ENCODE measurements around the gene TBC1D22A. TPM values are rescaled to one million over a fixed set of nuclear protein-coding genes. Genes with fewer than 3 reads are reported as not detected.

TBC1D22A gene
- total and polyA plus RNA-seq, 7 experiments from 2014 or later: 18.6 to 50.1 (median 39.3) TPM

- Histone ChIP-seq H3K27ac (ENCODE audit: low read depth, low read length) (no peak overlapping the region), H3K36me3 (ENCODE audit: control insufficient read depth in 2 of 3, insufficient read depth in 3 of 3, low read length in 3 of 3) (peaks cover 0 to 42% (median 4%) of the 10 kb centered on the region in 3 experiments), H3K4me3 (ENCODE audit: low read length) (no peak overlapping the region), H3K9me3 (ENCODE audit: control insufficient read depth in 2 of 3, low read length in 3 of 3) (no peaks in the 10 kb centered on the region), H3K4me1 (ENCODE audit: control insufficient read depth in 2 of 2, insufficient read depth in 2 of 2, low read length in 2 of 2) (no peaks in the 10 kb centered on the region), H3K27me3 (ENCODE audit: control insufficient read depth in 2 of 2, insufficient read depth in 2 of 2, low read length in 2 of 2) (no peaks in the 10 kb centered on the region)
- Mint-ChIP-seq H3K27me3 (no peaks in the 10 kb centered on the region), H3K36me3 (peaks cover 0 to 23% (median 7%) of the 10 kb centered on the region in 5 donors), H3K27ac (peak overlapping the region in 1 of 9 donors; percentile 11), H3K9me3 (no peaks in the 10 kb centered on the region), H3K4me3 (no peak overlapping the region), H3K4me1 (peaks cover 4 to 14% (median 9%) of the 10 kb centered on the region in 7 donors)
- POLR2A ChIA-PET: no interaction called here
- ATAC-seq: no peak
- CTCF ChIA-PET: no interaction called here
- intact Hi-C loops (cut with micrococcal nuclease): no loop called here
- DNase-seq: no peak
Observed at GRCh38 chr22:47010211-47010610, 247.8 kb downstream of the TBC1D22A start.

GRCh38 chr22:47011131-47011858, 248.8 kb downstream of the TBC1D22A start:
- peaks cover 4 to 14% (median 9%) of the 10 kb centered on the region in 7 donors for H3K4me1 Mint-ChIP-seq
- H3K9me3 Mint-ChIP-seq: no peaks in the 10 kb centered on the region
- peaks cover 0 to 33% (median 7%) of the 10 kb centered on the region in 5 donors for H3K36me3 Mint-ChIP-seq
- Histone ChIP-seq H3K4me3 (ENCODE audit: low read length) (no peak overlapping the region), H3K36me3 (ENCODE audit: control insufficient read depth in 2 of 3, insufficient read depth in 3 of 3, low read length in 3 of 3) (peaks cover 0 to 47% (median 4%) of the 10 kb centered on the region in 3 experiments), H3K9me3 (ENCODE audit: control insufficient read depth in 2 of 3, low read length in 3 of 3) (no peaks in the 10 kb centered on the region), H3K4me1 (ENCODE audit: control insufficient read depth in 2 of 2, insufficient read depth in 2 of 2, low read length in 2 of 2) (no peaks in the 10 kb centered on the region), H3K27me3 (ENCODE audit: control insufficient read depth in 2 of 2, insufficient read depth in 2 of 2, low read length in 2 of 2) (no peaks in the 10 kb centered on the region), H3K27ac (ENCODE audit: low read depth, low read length) (no peak overlapping the region)
- H3K27ac Mint-ChIP-seq: peak overlapping the region in 2 of 9 donors; percentile 25 to 41
- H3K4me3 Mint-ChIP-seq: no peak overlapping the region
- ChIA-PET CTCF (no interaction called here), POLR2A (no interaction called here)
- DNase-seq: no peak
- ATAC-seq: no peak
- no peaks in the 10 kb centered on the region for H3K27me3 Mint-ChIP-seq
- intact Hi-C loops (cut with micrococcal nuclease): no loop called here

- Histone ChIP-seq H3K4me3 (ENCODE audit: low read length) (no peak overlapping the region), H3K36me3 (ENCODE audit: control insufficient read depth in 2 of 3, insufficient read depth in 3 of 3, low read length in 3 of 3) (peaks cover 0 to 42% (median 4%) of the 10 kb centered on the region in 3 experiments), H3K9me3 (ENCODE audit: control insufficient read depth in 2 of 3, low read length in 3 of 3) (no peaks in the 10 kb centered on the region), H3K27ac (ENCODE audit: low read depth, low read length) (no peak overlapping the region), H3K4me1 (ENCODE audit: control insufficient read depth in 2 of 2, insufficient read depth in 2 of 2, low read length in 2 of 2) (no peaks in the 10 kb centered on the region), H3K27me3 (ENCODE audit: control insufficient read depth in 2 of 2, insufficient read depth in 2 of 2, low read length in 2 of 2) (no peaks in the 10 kb centered on the region)
- ChIA-PET CTCF (no interaction called here), POLR2A (no interaction called here)
- Mint-ChIP-seq H3K4me1 (peaks cover 4 to 14% (median 10%) of the 10 kb centered on the region in 7 donors), H3K27me3 (no peaks in the 10 kb centered on the region), H3K9me3 (no peaks in the 10 kb centered on the region), H3K36me3 (peaks cover 0 to 35% (median 8%) of the 10 kb centered on the region in 5 donors), H3K4me3 (no peak overlapping the region), H3K27ac (no peak overlapping the region)
- no peak for ATAC-seq
- intact Hi-C loops (cut with micrococcal nuclease): no loop called here
- DNase-seq: no peak
Observed at GRCh38 chr22:47011859-47012258, 249.4 kb downstream of the TBC1D22A start.

GRCh38 chr22:47012589-47013370, 250.3 kb downstream of the TBC1D22A start:
- ChIA-PET POLR2A (no interaction called here), CTCF (no interaction called here)
- H3K4me3 Mint-ChIP-seq: no peak overlapping the region

GRCh38 chr22:47013861-47014635, 251.6 kb downstream of the TBC1D22A start:
- Mint-ChIP-seq H3K27ac (no peak overlapping the region), H3K36me3 (peaks cover 0 to 39% (median 14%) of the 10 kb centered on the region in 5 donors), H3K4me1 (peaks cover 4 to 18% (median 14%) of the 10 kb centered on the region in 7 donors), H3K27me3 (no peaks in the 10 kb centered on the region), H3K4me3 (no peak overlapping the region), H3K9me3 (peaks cover 0 to 5% (median 0%) of the 10 kb centered on the region in 11 donors)
- Histone ChIP-seq H3K4me3 (ENCODE audit: low read length) (no peak overlapping the region), H3K4me1 (ENCODE audit: control insufficient read depth in 2 of 2, insufficient read depth in 2 of 2, low read length in 2 of 2) (no peaks in the 10 kb centered on the region), H3K27ac (ENCODE audit: low read depth, low read length) (no peak overlapping the region), H3K27me3 (ENCODE audit: control insufficient read depth in 2 of 2, insufficient read depth in 2 of 2, low read length in 2 of 2) (no peaks in the 10 kb centered on the region), H3K36me3 (ENCODE audit: control insufficient read depth in 2 of 3, insufficient read depth in 3 of 3, low read length in 3 of 3) (peaks cover 0 to 33% (median 3%) of the 10 kb centered on the region in 3 experiments), H3K9me3 (ENCODE audit: control insufficient read depth in 2 of 3, low read length in 3 of 3) (no peaks in the 10 kb centered on the region)
- no peak for ATAC-seq
- intact Hi-C loops (cut with micrococcal nuclease): no loop called here
- ChIA-PET POLR2A (no interaction called here), CTCF (no interaction called here)
- no peak for DNase-seq

More at GRCh38 chr22:47012589-47013370, 250.3 kb downstream of the TBC1D22A start:
- intact Hi-C loops (cut with micrococcal nuclease): no loop called here
- DNase-seq: no peak
- Mint-ChIP-seq H3K27me3 (no peaks in the 10 kb centered on the region), H3K36me3 (peaks cover 0 to 37% (median 9%) of the 10 kb centered on the region in 5 donors), H3K9me3 (peaks cover 0 to 3% (median 0%) of the 10 kb centered on the region in 11 donors), H3K27ac (no peak overlapping the region), H3K4me1 (peaks cover 4 to 15% (median 13%) of the 10 kb centered on the region in 7 donors)
- Histone ChIP-seq H3K27ac (ENCODE audit: low read depth, low read length) (no peak overlapping the region), H3K27me3 (ENCODE audit: control insufficient read depth in 2 of 2, insufficient read depth in 2 of 2, low read length in 2 of 2) (no peaks in the 10 kb centered on the region), H3K4me3 (ENCODE audit: low read length) (no peak overlapping the region), H3K4me1 (ENCODE audit: control insufficient read depth in 2 of 2, insufficient read depth in 2 of 2, low read length in 2 of 2) (no peaks in the 10 kb centered on the region), H3K9me3 (ENCODE audit: control insufficient read depth in 2 of 3, low read length in 3 of 3) (no peaks in the 10 kb centered on the region), H3K36me3 (ENCODE audit: control insufficient read depth in 2 of 3, insufficient read depth in 3 of 3, low read length in 3 of 3) (peaks cover 0 to 39% (median 4%) of the 10 kb centered on the region in 3 experiments)
- no peak for ATAC-seq

- Mint-ChIP-seq H3K27ac (no peak overlapping the region), H3K36me3 (peaks cover 0 to 45% (median 18%) of the 10 kb centered on the region in 5 donors), H3K27me3 (no peaks in the 10 kb centered on the region), H3K4me1 (peaks cover 4 to 20% (median 14%) of the 10 kb centered on the region in 7 donors), H3K9me3 (peaks cover 0 to 13% (median 0%) of the 10 kb centered on the region in 11 donors), H3K4me3 (no peak overlapping the region)
- no peak overlapping the region for H3K27ac ChIP-seq (ENCODE audit: low read depth, low read length)
- intact Hi-C loops (cut with micrococcal nuclease): no loop called here
- no peak for ATAC-seq
- no peak for DNase-seq
- peaks cover 0 to 26% (median 0%) of the 10 kb centered on the region in 3 experiments for H3K36me3 ChIP-seq (ENCODE audit: control insufficient read depth in 2 of 3, insufficient read depth in 3 of 3, low read length in 3 of 3)
- ChIA-PET CTCF (no interaction called here), POLR2A (no interaction called here)
- H3K4me1 ChIP-seq (ENCODE audit: control insufficient read depth in 2 of 2, insufficient read depth in 2 of 2, low read length in 2 of 2): no peaks in the 10 kb centered on the region
- no peaks in the 10 kb centered on the region for H3K9me3 ChIP-seq (ENCODE audit: control insufficient read depth in 2 of 3, low read length in 3 of 3)
- no peaks in the 10 kb centered on the region for H3K27me3 ChIP-seq (ENCODE audit: control insufficient read depth in 2 of 2, insufficient read depth in 2 of 2, low read length in 2 of 2)
- no peak overlapping the region for H3K4me3 ChIP-seq (ENCODE audit: low read length)
Observed at GRCh38 chr22:47014636-47015345, 252.3 kb downstream of the TBC1D22A start.

Measured in naive thymus-derived CD4-positive, alpha-beta T cell (primary cell).